Kidney epithelial cell (primary cell): ENCODE measurements around the gene AFF3. TPM values are rescaled to one million over a fixed set of nuclear protein-coding genes. Genes with fewer than 3 reads are reported as not detected.

Experiments used
- DNase-seq: peaks from one replicate; pipeline ENCODE4 v3.0.0-alpha.2; 2010; ENCODE audit warnings: low read depth
- H3K27me3 ChIP-seq: 2 replicates; pipeline ENCODE4 v1.6.0; 2011; ENCODE audit warnings: low read length; ENCODE audit not compliant: control insufficient read depth, insufficient read depth
- H3K36me3 ChIP-seq: 2 replicates; pipeline ENCODE4 v1.5.1; 2011; ENCODE audit warnings: low read length; ENCODE audit not compliant: control insufficient read depth, insufficient read depth
- H3K4me3 ChIP-seq: 2 replicates; pipeline ENCODE4 v1.5.1; 2011; ENCODE audit warnings: low read depth, mild to moderate bottlenecking, control low read depth, low read length
- CTCF ChIP-seq: IDR thresholded peaks from 2 replicates; pipeline ENCODE4 v1.5.1; 2011; ENCODE audit warnings: mild to moderate bottlenecking, moderate library complexity, low read length, control low read depth, inconsistent platforms; ENCODE audit not compliant: insufficient read depth, poor library complexity, severe bottlenecking
- total RNA-seq: library from RNA; depleted of rRNA; stranded (reverse); fragments of >200 nt; gene quantifications from 2 replicates; pipeline ENCODE4 v1.2.3, GENCODE V29; 2015

AFF3 gene
- total RNA-seq, 1 donor from 2014 or later: 13.9 TPM

GRCh38 chr2:100046961-100047947 is 95.1 kb downstream of the AFF3 start:
- DNase-seq: no peak
- H3K4me3 ChIP-seq: no peak overlapping the region
- H3K27me3 ChIP-seq: peaks cover 3% of the 10 kb centered on the region
- no peaks in the 10 kb centered on the region for H3K36me3 ChIP-seq
- no peak for TF ChIP-seq CTCF

- H3K27me3 ChIP-seq: peaks cover 3% of the 10 kb centered on the region
- H3K36me3 ChIP-seq: no peaks in the 10 kb centered on the region
- no peak for TF ChIP-seq CTCF
- no peak for DNase-seq
- no peak overlapping the region for H3K4me3 ChIP-seq
Measured at GRCh38 chr2:100045000-100045399, 97.4 kb downstream of the AFF3 start.

- Histone ChIP-seq H3K36me3 (no peaks in the 10 kb centered on the region), H3K4me3 (no peak overlapping the region), H3K27me3 (peaks cover 3% of the 10 kb centered on the region)
- DNase-seq: no peak
- no peak for TF ChIP-seq CTCF
Measured at GRCh38 chr2:100043891-100044255, 98.5 kb downstream of the AFF3 start.

GRCh38 chr2:100043081-100043890 is 99.1 kb downstream of the AFF3 start:
- Histone ChIP-seq H3K4me3 (no peak overlapping the region), H3K36me3 (no peaks in the 10 kb centered on the region), H3K27me3 (peaks cover 3% of the 10 kb centered on the region)
- TF ChIP-seq CTCF: no peak
- no peak for DNase-seq

GRCh38 chr2:100042562-100042961 is 99.8 kb downstream of the AFF3 start:
- Histone ChIP-seq H3K4me3 (no peak overlapping the region), H3K27me3 (peaks cover 3% of the 10 kb centered on the region), H3K36me3 (no peaks in the 10 kb centered on the region)
- no peak for TF ChIP-seq CTCF
- no peak for DNase-seq
